Heart left ventricle (tissue), 16 donors: Measurements from ENCODE around the gene SPP1. TPM values are rescaled to one million over a fixed set of nuclear protein-coding genes. Genes with fewer than 3 reads are reported as not detected.

Experiments
- ATAC-seq, 4 donors: fragments of 200-7000 bp; cut with Tn5 transposase; one replicate each; pipeline ENCODE4 v1.9.1; 2020 to 2022; ENCODE audit warnings: moderate library complexity in 4 of 4, mild to moderate bottlenecking in 3 of 4, moderate number of reproducible peaks in 1 of 4
- DNase-seq, 5 donors: peaks; one replicate each; pipeline ENCODE4 v3.0.0-alpha.2; 2020
- H3K27ac ChIP-seq, 12 donors: fragments of 200-600 bp; sonication (generic) in 4 of 12; one replicate each; pipeline versions ENCODE4 v1.5.0 to v1.8.0; 2016 to 2022; ENCODE audit warnings: mild to moderate bottlenecking in 2 of 12
- H3K27me3 ChIP-seq, 9 donors: fragments of 200-600 bp; sonication (generic) in 2 of 9; one replicate each; pipeline versions ENCODE4 v1.5.1 to v1.8.0; 2016 to 2022; ENCODE audit warnings: mild to moderate bottlenecking in 3 of 9
- H3K36me3 ChIP-seq, 9 donors: fragments of 200-600 bp; sonication (generic) in 2 of 9; one replicate each; pipeline versions ENCODE4 v1.5.0 to v1.8.0; 2018 to 2022; ENCODE audit warnings: mild to moderate bottlenecking in 2 of 9
- H3K4me1 ChIP-seq, 12 donors: fragments of 200-600 bp; sonication (generic) in 4 of 12; one replicate each; pipeline versions ENCODE4 v1.5.0 to v1.8.0; 2016 to 2022; ENCODE audit warnings: mild to moderate bottlenecking in 3 of 12
- H3K4me3 ChIP-seq, 12 donors: fragments of 200-600 bp; sonication (generic) in 4 of 12; one replicate each; pipeline versions ENCODE4 v1.5.0 to v1.8.0; 2017 to 2022; ENCODE audit warnings: mild to moderate bottlenecking in 9 of 12, moderate library complexity in 4 of 12
- H3K9me3 ChIP-seq, 12 donors: fragments of 200-600 bp; sonication (generic) in 4 of 12; one replicate each; pipeline versions ENCODE4 v1.5.0 to v1.8.0; 2016 to 2022; ENCODE audit warnings: mild to moderate bottlenecking in 1 of 12
- POLR2A ChIP-seq, 2 donors: fragments of 450-650 bp; IDR thresholded peaks; one replicate each; pipeline ENCODE4 v1.6.1; 2017; ENCODE audit warnings: antibody characterized with exemption in 2 of 2, mild to moderate bottlenecking in 2 of 2, moderate library complexity in 2 of 2
- WGBS, 4 donors: extraction: QIAGEN DNeasy Blood & Tissue Kit in 2 of 4; methylation state at CpG; one replicate each; pipeline versions ENCODE4 v1.1.5 to v1.1.7; 2013 to 2018; 5-methylcytosine and 5-hydroxymethylcytosine counted together
- intact Hi-C, 10 donors: fragments of 100-400 bp; cut with DNase I; formaldehyde crosslinking; loops; one replicate each; pipeline versions ENCODE4 v1.11.1 to v1.14.2; 2022
- polyA plus RNA-seq, 2 donors: library from polyadenylated mRNA; stranded (reverse); fragments of 200-250 nt; gene quantifications; one replicate each; pipeline ENCODE4 v1.2.3, GENCODE V29; 2013
- total RNA-seq, 9 donors: library from RNA; depleted of rRNA in 2 of 9; stranded (reverse); fragments of >200 nt in 2 of 9; fragmentation: NEBNext Ultra II Directional in 3 of 9; extraction: Animal tissue kit (Norgen Biotek cat#: 25700) in 3 of 9; gene quantifications; one replicate each; pipeline versions ENCODE4 v1.1.0 to v1.2.4, GENCODE V29; 2016 to 2023
- TF ChIP-seq, protein P1 (sequence below), 12 donors: fragments of 200-600 bp; sonication (generic) in 4 of 12; IDR thresholded peaks; one replicate each; pipeline versions ENCODE4 v1.5.0 to v1.8.0; 2018 to 2022; ENCODE audit warnings: antibody characterized with exemption in 12 of 12, mild to moderate bottlenecking in 5 of 12
- donor health status: ischemic (EF 13 %, LVEDD 7.1; RV severe dilation, severe dysfunction).
- donor health status: healthy with polysubstance abuse.
- donor health status: DM: no; HTN: yes; CAD: no.
- donor health status: DM: no; HTN: no; CAD: no.
- donor health status: ischemic (EF 25% LVEDD 6.9; RV normal size, moderate dysfunction).
- donor health status: ischemic (EF 25% LVEDD 5.7; RV mildly dilated, moderate dysfunction).
- donor health status: healthy.
- donor health status: DM: yes; HTN: yes; CAD: no.
- donor health status: ischemic (EF 35%, LVEDD 5.7; RV mildly dilated, moderate dysfunction).
- donor health status: nonischemic (EF 11% LVEDD 7.7; RV severe dilation, severe dysfunction).
- donor health status: DM: yes; HTN: yes; CAD: no.
- donor health status: PGD.
- donor health status: ischemic (EF 29% LVEDD 5.4; RV normal size, mild dysfunction).
- donor health status: nonischemic (EF 23%, LVEDD 6.1; RV moderate dilation, normal function).

The SPP1 gene
- total and polyA plus RNA-seq, 11 donors = 1.6 to 1,074 (median 11.4) TPM

DNA sequence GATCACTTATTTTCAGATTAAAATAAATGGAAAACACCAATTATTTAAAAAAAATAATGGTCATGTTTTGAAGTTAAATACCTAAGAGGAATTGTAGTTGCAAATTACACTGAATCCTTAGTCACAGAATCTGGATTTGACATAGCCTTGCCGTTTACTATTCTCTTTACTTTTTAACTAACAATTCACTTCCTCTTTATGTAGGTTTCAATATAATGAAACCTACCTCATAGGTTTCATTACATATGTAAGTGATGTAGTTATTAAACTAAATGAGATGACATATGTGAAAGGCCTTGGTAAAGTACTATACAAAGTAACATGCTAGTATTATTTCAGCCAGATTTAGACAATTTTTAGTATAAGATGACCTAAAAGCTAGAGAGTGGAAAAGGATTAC lies 6.5 kb downstream of the SPP1 start:
- no peaks in the 10 kb centered on the region for H3K4me1 ChIP-seq
- 73 to 91% (median 81%) methylated on average over 1 of the region's 1 CpG for WGBS, 4 donors
- intact Hi-C loops = no loop called here
- no peaks in the 10 kb centered on the region for H3K36me3 ChIP-seq
- DNase-seq (no peak), ATAC-seq (no peak)
- no peaks in the 10 kb centered on the region for H3K9me3 ChIP-seq
- H3K27ac ChIP-seq = no peak overlapping the region
- no peak overlapping the region for H3K4me3 ChIP-seq
- TF ChIP-seq POLR2A (IDR thresholded peaks at IDR 0.05) = no peak
- TF ChIP-seq, protein P1, sequence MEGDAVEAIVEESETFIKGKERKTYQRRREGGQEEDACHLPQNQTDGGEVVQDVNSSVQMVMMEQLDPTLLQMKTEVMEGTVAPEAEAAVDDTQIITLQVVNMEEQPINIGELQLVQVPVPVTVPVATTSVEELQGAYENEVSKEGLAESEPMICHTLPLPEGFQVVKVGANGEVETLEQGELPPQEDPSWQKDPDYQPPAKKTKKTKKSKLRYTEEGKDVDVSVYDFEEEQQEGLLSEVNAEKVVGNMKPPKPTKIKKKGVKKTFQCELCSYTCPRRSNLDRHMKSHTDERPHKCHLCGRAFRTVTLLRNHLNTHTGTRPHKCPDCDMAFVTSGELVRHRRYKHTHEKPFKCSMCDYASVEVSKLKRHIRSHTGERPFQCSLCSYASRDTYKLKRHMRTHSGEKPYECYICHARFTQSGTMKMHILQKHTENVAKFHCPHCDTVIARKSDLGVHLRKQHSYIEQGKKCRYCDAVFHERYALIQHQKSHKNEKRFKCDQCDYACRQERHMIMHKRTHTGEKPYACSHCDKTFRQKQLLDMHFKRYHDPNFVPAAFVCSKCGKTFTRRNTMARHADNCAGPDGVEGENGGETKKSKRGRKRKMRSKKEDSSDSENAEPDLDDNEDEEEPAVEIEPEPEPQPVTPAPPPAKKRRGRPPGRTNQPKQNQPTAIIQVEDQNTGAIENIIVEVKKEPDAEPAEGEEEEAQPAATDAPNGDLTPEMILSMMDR (IDR thresholded peaks at IDR 0.05) = no peak
- H3K27me3 ChIP-seq = peaks cover 0 to 5% (median 0%) of the 10 kb centered on the region in 9 donors

DNA sequence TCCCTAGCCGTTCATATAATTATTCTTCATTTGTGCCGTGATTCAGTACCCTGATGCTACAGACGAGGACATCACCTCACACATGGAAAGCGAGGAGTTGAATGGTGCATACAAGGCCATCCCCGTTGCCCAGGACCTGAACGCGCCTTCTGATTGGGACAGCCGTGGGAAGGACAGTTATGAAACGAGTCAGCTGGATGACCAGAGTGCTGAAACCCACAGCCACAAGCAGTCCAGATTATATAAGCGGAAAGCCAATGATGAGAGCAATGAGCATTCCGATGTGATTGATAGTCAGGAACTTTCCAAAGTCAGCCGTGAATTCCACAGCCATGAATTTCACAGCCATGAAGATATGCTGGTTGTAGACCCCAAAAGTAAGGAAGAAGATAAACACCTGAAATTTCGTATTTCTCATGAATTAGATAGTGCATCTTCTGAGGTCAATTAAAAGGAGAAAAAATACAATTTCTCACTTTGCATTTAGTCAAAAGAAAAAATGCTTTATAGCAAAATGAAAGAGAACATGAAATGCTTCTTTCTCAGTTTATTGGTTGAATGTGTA lies 7.0 kb downstream of the SPP1 start:
- intact Hi-C loops = no loop called here
- DNase-seq = no peak
- no peaks in the 10 kb centered on the region for H3K36me3 ChIP-seq
- H3K4me3 ChIP-seq = no peak overlapping the region
- no peaks in the 10 kb centered on the region for H3K4me1 ChIP-seq
- H3K27me3 ChIP-seq = peaks cover 0 to 5% (median 0%) of the 10 kb centered on the region in 9 donors
- no peak overlapping the region for H3K27ac ChIP-seq
- WGBS, 4 donors = 74 to 83% (median 79%) methylated on average over 13 of the region's 13 CpGs
- no peak for ATAC-seq
- no peaks in the 10 kb centered on the region for H3K9me3 ChIP-seq
- no peak for TF ChIP-seq POLR2A (IDR thresholded peaks at IDR 0.05)
- TF ChIP-seq, protein P1 (IDR thresholded peaks at IDR 0.05) = no peak

DNA sequence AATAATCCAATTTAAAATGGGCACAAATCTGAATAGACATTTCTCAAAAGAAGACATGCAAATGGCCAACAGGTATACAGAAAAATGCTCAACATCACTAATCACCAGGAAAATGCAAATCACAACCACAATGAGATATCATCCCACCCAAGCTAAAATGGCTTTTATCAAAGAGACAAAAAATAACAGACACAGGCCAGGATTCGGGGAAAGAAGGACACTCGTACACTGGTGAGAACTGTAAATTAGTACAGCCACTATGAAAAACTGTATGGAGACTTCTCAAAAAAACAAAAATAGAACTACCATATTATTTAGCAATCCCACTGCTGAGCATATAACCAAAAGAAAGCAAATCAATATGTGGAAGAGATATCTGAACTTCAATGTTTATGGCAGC lies 8.5 kb downstream of the SPP1 start:
- 94 to 97% (median 95%) methylated on average over 2 of the region's 2 CpGs for WGBS, 4 donors
- TF ChIP-seq POLR2A (IDR thresholded peaks at IDR 0.05) = no peak
- TF ChIP-seq, protein P1 (IDR thresholded peaks at IDR 0.05) = no peak
- intact Hi-C loops = no loop called here
- DNase-seq = no peak
- Histone ChIP-seq H3K27me3 (peaks cover 0 to 5% (median 0%) of the 10 kb centered on the region in 9 donors), H3K4me3 (no peak overlapping the region), H3K36me3 (no peaks in the 10 kb centered on the region), H3K4me1 (no peaks in the 10 kb centered on the region), H3K27ac (no peak overlapping the region), H3K9me3 (no peaks in the 10 kb centered on the region)
- ATAC-seq = no peak

DNA sequence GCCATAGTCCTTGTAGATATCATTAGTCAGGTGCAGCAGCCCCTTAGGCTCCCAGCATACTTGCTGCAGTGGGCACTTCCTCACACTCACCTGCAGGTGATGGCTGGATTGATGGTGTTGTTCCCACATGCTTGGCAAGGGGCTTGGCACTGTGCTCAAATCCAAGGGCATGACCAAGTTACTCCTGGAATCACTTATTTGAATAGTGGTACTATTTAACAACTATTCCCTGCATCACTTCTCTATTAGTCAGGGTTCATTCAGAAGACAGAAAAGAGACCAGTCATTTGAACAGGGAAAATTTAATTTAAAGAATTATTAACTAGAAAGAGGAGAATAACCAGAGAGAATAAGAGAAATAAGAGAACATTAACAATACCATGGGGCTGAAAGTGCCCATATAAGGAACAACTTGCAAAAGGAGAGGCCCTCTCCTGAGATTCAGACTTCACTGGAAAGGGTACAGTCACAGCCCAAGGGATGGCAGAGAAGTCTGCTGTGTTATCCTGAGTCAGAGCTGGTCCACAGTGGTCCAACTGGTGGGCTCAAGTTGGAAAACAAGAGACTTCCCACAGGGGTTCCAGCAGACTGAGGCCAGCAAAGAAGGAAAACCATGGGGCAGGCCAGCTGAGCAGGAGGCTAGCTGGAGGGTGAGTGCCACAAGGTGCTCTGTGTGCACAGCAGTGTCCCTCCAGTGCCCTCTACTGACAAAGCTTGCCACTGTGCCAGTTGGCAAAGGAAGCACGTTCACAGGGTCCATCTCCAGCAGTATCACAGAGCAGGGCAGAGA lies 9.8 kb downstream of the SPP1 start:
- peaks cover 0 to 5% (median 0%) of the 10 kb centered on the region in 9 donors for H3K27me3 ChIP-seq
- H3K27ac ChIP-seq = no peak overlapping the region
- ATAC-seq = peak; percentile 81 to 96 (median 95)
- DNase-seq = peak; percentile 44 to 68 (median 58)
- intact Hi-C loops = no loop called here
- H3K4me1 ChIP-seq = no peaks in the 10 kb centered on the region
- no peaks in the 10 kb centered on the region for H3K36me3 ChIP-seq
- no peaks in the 10 kb centered on the region for H3K9me3 ChIP-seq
- 0 to 16% (median 4%) methylated on average over 1 of the region's 1 CpG for WGBS, 4 donors
- no peak overlapping the region for H3K4me3 ChIP-seq
- TF ChIP-seq, protein P1 (IDR thresholded peaks at IDR 0.05) = peak in 11 of 12 donors; percentile 23 to 65 (median 50)
- TF ChIP-seq POLR2A (IDR thresholded peaks at IDR 0.05) = no peak
